ENCODE data around the gene OSCAR.
"Not testable (repeated sequence)": the region's sequence is repeated elsewhere in the genome, so short reads cannot be mapped to it uniquely, and the experiment has no call there.

The OSCAR gene

GRCh38 chr19:54107876-54108490 lies 7.4 kb upstream of the OSCAR start:
- H3K4me2 ChIP-seq: no peak overlapping the region
- H3K4me3 ChIP-seq: no peak overlapping the region
- H3K27me3 ChIP-seq: no peaks in the 10 kb centered on the region
- peaks cover 14% of the 10 kb centered on the region for H3K4me1 ChIP-seq
- no peak for TF ChIP-seq Cebpa-rat (IDR thresholded peaks at IDR 0.05)
- H3K27ac ChIP-seq: no peak overlapping the region
- H3K9ac ChIP-seq: no peak overlapping the region
- H3K36me3 ChIP-seq: peaks cover 79% of the 10 kb centered on the region
- peaks cover 47% of the 10 kb centered on the region for H4K20me1 ChIP-seq
- no peaks in the 10 kb centered on the region for H3K9me3 ChIP-seq

GRCh38 chr19:54106716-54107115 lies 6.1 kb upstream of the OSCAR start:
- Histone ChIP-seq H3K9me3 (no peaks in the 10 kb centered on the region), H3K36me3 (peaks cover 66% of the 10 kb centered on the region), H3K27ac (no peak overlapping the region), H3K27me3 (no peaks in the 10 kb centered on the region), H3K4me3 (no peak overlapping the region), H3K4me1 (peaks cover 22% of the 10 kb centered on the region), H4K20me1 (peaks cover 47% of the 10 kb centered on the region), H3K4me2 (no peak overlapping the region), H3K9ac (no peak overlapping the region)
- TF ChIP-seq Cebpa-rat (IDR thresholded peaks at IDR 0.05): no peak

- Histone ChIP-seq H3K4me1 (peaks cover 30% of the 10 kb centered on the region), H3K4me3 (no peak overlapping the region), H3K9ac (no peak overlapping the region), H3K9me3 (no peaks in the 10 kb centered on the region), H3K27me3 (no peaks in the 10 kb centered on the region), H4K20me1 (peaks cover 42% of the 10 kb centered on the region), H3K36me3 (peaks cover 57% of the 10 kb centered on the region), H3K4me2 (no peak overlapping the region), H3K27ac (no peak overlapping the region)
- TF ChIP-seq Cebpa-rat (IDR thresholded peaks at IDR 0.05): no peak
These were observed 5.2 kb upstream of the OSCAR start for GRCh38 chr19:54105796-54106195.

- Histone ChIP-seq H4K20me1 (peaks cover 36% of the 10 kb centered on the region), H3K27me3 (no peaks in the 10 kb centered on the region), H3K36me3 (peaks cover 51% of the 10 kb centered on the region), H3K9me3 (no peaks in the 10 kb centered on the region), H3K4me1 (peaks cover 37% of the 10 kb centered on the region), H3K4me2 (no peak overlapping the region), H3K27ac (no peak overlapping the region), H3K4me3 (no peak overlapping the region), H3K9ac (no peak overlapping the region)
- TF ChIP-seq Cebpa-rat (IDR thresholded peaks at IDR 0.05): no peak
These were observed 4.6 kb upstream of the OSCAR start for GRCh38 chr19:54104998-54105715.

- H3K27ac ChIP-seq: peak within 1 kb of the TSS; percentile 91
- peak within 1 kb of the TSS; percentile 94 for H3K9ac ChIP-seq
- H3K4me1 ChIP-seq: peaks cover 38% of the 10 kb centered on the region
- no peak for TF ChIP-seq Cebpa-rat (IDR thresholded peaks at IDR 0.05)
- H3K9me3 ChIP-seq: no peaks in the 10 kb centered on the region
- peak within 1 kb of the TSS; percentile 92 for H3K4me3 ChIP-seq
- H3K4me2 ChIP-seq: peak within 1 kb of the TSS; percentile 96
- peaks cover 25% of the 10 kb centered on the region for H3K36me3 ChIP-seq
- H4K20me1 ChIP-seq: peaks cover 11% of the 10 kb centered on the region; the same call in 1 of the 2 replicates
- H3K27me3 ChIP-seq: peaks cover 11% of the 10 kb centered on the region; the same call in 1 of the 2 replicates
These were observed 2.0 kb upstream of the OSCAR start, which contains the start of gene NDUFA3 for GRCh38 chr19:54102421-54103169. Gene NDUFA3 (plus strand): TSS chr19:54102855. CDS start chr19:54102879, 24 bp downstream.

GRCh38 chr19:54099903-54100255 lies 724 bp downstream of the OSCAR start:
- Histone ChIP-seq H3K27me3 (peaks cover 38% of the 10 kb centered on the region), H3K4me1 (peaks cover 61% of the 10 kb centered on the region), H3K27ac (peak overlapping the region; percentile 62; the same call in 1 of the 2 replicates)
- H3K36me3 ChIP-seq, H3K9ac ChIP-seq, H3K4me2 ChIP-seq, H3K4me3 ChIP-seq, H3K9me3 ChIP-seq, H4K20me1 ChIP-seq: not testable (repeated sequence)

- H3K4me3 ChIP-seq: no peak overlapping the region
- no peak overlapping the region for H3K27ac ChIP-seq
- peaks cover 9% of the 10 kb centered on the region for H3K9me3 ChIP-seq
- TF ChIP-seq Cebpa-rat (IDR thresholded peaks at IDR 0.05): no peak
- H3K4me1 ChIP-seq: peaks cover 64% of the 10 kb centered on the region
- peaks cover 44% of the 10 kb centered on the region for H3K27me3 ChIP-seq
- no peaks in the 10 kb centered on the region for H4K20me1 ChIP-seq
- no peaks in the 10 kb centered on the region for H3K36me3 ChIP-seq
- no peak overlapping the region for H3K9ac ChIP-seq
- H3K4me2 ChIP-seq: no peak overlapping the region
These were observed 1.3 kb downstream of the OSCAR start for GRCh38 chr19:54099190-54099902.

GRCh38 chr19:54096617-54097106 lies 3.9 kb downstream of the OSCAR start:
- H3K27ac ChIP-seq: peak overlapping the region; percentile 37; the same call in 1 of the 2 replicates
- H3K36me3 ChIP-seq: no peaks in the 10 kb centered on the region
- no peaks in the 10 kb centered on the region for H4K20me1 ChIP-seq
- H3K27me3 ChIP-seq: peaks cover 46% of the 10 kb centered on the region
- H3K9ac ChIP-seq: no peak overlapping the region
- H3K4me1 ChIP-seq: peaks cover 49% of the 10 kb centered on the region
- no peak for TF ChIP-seq Cebpa-rat (IDR thresholded peaks at IDR 0.05)
- peaks cover 18% of the 10 kb centered on the region for H3K9me3 ChIP-seq
- H3K4me3 ChIP-seq: peak overlapping the region; percentile 53; the same call in 1 of the 2 replicates
- peak overlapping the region; percentile 91 for H3K4me2 ChIP-seq

- H3K4me2 ChIP-seq: peak overlapping the region; percentile 91
- H3K9me3 ChIP-seq: peaks cover 18% of the 10 kb centered on the region
- H3K4me1 ChIP-seq: peaks cover 43% of the 10 kb centered on the region
- peak overlapping the region; percentile 46; the same call in 1 of the 2 replicates for H3K27ac ChIP-seq
- peak overlapping the region; percentile 53 for H3K4me3 ChIP-seq
- H3K9ac ChIP-seq: peak overlapping the region; percentile 45; the same call in 1 of the 2 replicates
- not testable (repeated sequence) for H4K20me1 ChIP-seq, H3K36me3 ChIP-seq
- H3K27me3 ChIP-seq: peaks cover 46% of the 10 kb centered on the region
These were observed 4.6 kb downstream of the OSCAR start for GRCh38 chr19:54095859-54096616.
